CD4-positive, CD25-positive, alpha-beta regulatory T cell (primary cell): Measurements from ENCODE around the gene CAPN5. TPM values are rescaled to one million over a fixed set of nuclear protein-coding genes. Genes with fewer than 3 reads are reported as not detected.
A peak's percentile ranks its signal among the peaks of the same experiment; 100 is the strongest.

Source experiments
- ATAC-seq, 2 donors: fragments of 150-1000 bp; cut with Tn5 transposase; one replicate each; pipeline ENCODE4 v1.10.0; 2021; ENCODE audit warnings: low read depth in 2 of 2, moderate number of reproducible peaks in 2 of 2, moderate library complexity in 1 of 2
- DNase-seq, 3 donors: peaks; one replicate each; pipeline versions ENCODE4 v3.0.0 to v3.0.0-alpha.2; 2012 to 2022; ENCODE audit warnings: mixed read lengths in 1 of 3
- H3K27ac ChIP-seq: one replicate; pipeline ENCODE4 v1.7.0; 2013; ENCODE audit warnings: mild to moderate bottlenecking, low read length; ENCODE audit not compliant: insufficient read depth, poor library complexity, severe bottlenecking
- H3K27me3 ChIP-seq: one replicate; pipeline ENCODE4 v1.7.0; 2013; ENCODE audit warnings: low read length; ENCODE audit not compliant: control insufficient read depth, insufficient read depth
- H3K36me3 ChIP-seq: one replicate; pipeline ENCODE4 v1.7.0; 2013; ENCODE audit warnings: mild to moderate bottlenecking, low read length, moderate library complexity; ENCODE audit not compliant: control insufficient read depth, insufficient read depth
- H3K4me1 ChIP-seq: 2 replicates; pipeline ENCODE4 v1.7.0; 2013; ENCODE audit warnings: mild to moderate bottlenecking, low read length; ENCODE audit not compliant: insufficient read depth, control insufficient read depth, poor library complexity, severe bottlenecking
- H3K4me3 ChIP-seq: one replicate; pipeline ENCODE4 v1.7.0; 2013; ENCODE audit warnings: low read depth, mild to moderate bottlenecking, low read length, moderate library complexity
- H3K9me3 ChIP-seq, 2 experiments: 1 replicate in 1 of 2; 2 replicates in 1 of 2; pipeline ENCODE4 v1.7.0; 2013; ENCODE audit warnings: low read length in 2 of 2, mild to moderate bottlenecking in 1 of 2, moderate library complexity in 1 of 2; ENCODE audit not compliant: control insufficient read depth in 2 of 2
- H3K27ac Mint-ChIP-seq, 3 donors: one replicate each; pipeline ENCODE4 v1.8.0; 2020 to 2022; ENCODE audit warnings: mild to moderate bottlenecking in 3 of 3, mixed read lengths in 3 of 3, moderate library complexity in 2 of 3
- H3K27me3 Mint-ChIP-seq: one replicate; pipeline ENCODE4 v1.8.0; 2022; ENCODE audit warnings: mild to moderate bottlenecking, mixed read lengths
- H3K36me3 Mint-ChIP-seq: one replicate; pipeline ENCODE4 v1.8.0; 2020; ENCODE audit warnings: mixed read lengths
- H3K4me1 Mint-ChIP-seq, 4 donors: one replicate each; pipeline ENCODE4 v1.8.0; 2020 to 2022; ENCODE audit warnings: mixed read lengths in 4 of 4, mild to moderate bottlenecking in 1 of 4
- H3K4me3 Mint-ChIP-seq, 4 donors: one replicate each; pipeline ENCODE4 v1.8.0; 2020 to 2022; ENCODE audit warnings: mild to moderate bottlenecking in 4 of 4, mixed read lengths in 4 of 4, moderate library complexity in 3 of 4
- H3K9me3 Mint-ChIP-seq, 7 donors: one replicate each; pipeline ENCODE4 v1.8.0; 2020 to 2022; ENCODE audit warnings: mixed read lengths in 7 of 7, mild to moderate bottlenecking in 3 of 7, moderate library complexity in 2 of 7
- polyA plus RNA-seq, 4 donors: library from polyadenylated mRNA; unstranded; fragments of 300-500 nt; fragmentation: Illumina TruSeq; gene quantifications; one replicate each; pipeline ENCODE4 v1.2.3, GENCODE V29; 2021
- total RNA-seq: library from RNA; stranded (reverse); gene quantifications from one replicate; pipeline ENCODE4 v1.2.3, GENCODE V29; 2022

The CAPN5 gene
- total and polyA plus RNA-seq, 5 donors from 2014 or later, result 0.74 to 2.8 (median 1.2) TPM

DNA sequence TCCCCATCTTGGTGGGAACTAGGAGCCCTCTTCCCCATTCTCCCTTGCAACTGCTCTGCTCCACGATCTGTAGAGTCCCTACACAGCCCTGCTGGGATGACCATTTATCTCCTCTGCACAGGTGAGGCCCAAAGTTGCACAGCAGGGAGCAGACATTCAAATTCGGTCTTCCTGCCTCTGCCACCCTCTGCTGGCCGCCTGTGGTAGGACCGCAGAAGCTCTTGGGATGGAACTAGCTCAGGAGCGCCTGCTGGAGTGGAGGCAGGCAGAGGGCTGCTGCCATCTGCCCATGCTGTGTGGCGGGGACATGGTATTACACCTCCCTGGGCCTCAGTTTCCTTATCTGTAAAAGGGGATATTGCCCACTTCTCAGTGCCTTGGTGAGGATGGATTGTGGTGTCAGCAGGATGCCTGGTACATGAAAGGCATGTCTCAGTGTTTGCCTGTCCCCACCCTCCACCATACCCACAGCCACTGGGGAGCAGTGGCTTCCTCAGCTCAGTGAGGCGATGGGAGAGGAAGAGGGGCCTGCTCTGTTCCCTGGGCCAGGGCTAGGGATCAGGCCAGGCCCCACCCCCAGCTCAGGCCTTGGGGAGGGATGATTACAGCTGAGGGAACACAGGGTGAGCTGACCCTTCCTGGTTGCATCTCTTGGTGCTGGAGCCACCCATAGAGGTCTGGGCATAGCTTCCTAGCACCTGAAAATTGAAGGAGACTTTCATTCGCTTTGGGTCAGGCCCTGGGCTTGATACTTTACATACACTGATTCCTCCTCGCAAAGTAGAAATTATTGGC, 24.6 kb downstream of the CAPN5 start:
- peak overlapping the region in 1 of 4 donors; percentile 86 for H3K4me3 Mint-ChIP-seq
- peak; percentile 83 to 86 for ATAC-seq
- Histone ChIP-seq H3K9me3 (no peaks in the 10 kb centered on the region), H3K27me3 (no peaks in the 10 kb centered on the region), H3K27ac (no peak overlapping the region), H3K4me3 (no peak overlapping the region), H3K4me1 (peaks cover 3% of the 10 kb centered on the region), H3K36me3 (no peaks in the 10 kb centered on the region)
- H3K27ac Mint-ChIP-seq, result peak overlapping the region in 1 of 3 donors; percentile 9
- no peaks in the 10 kb centered on the region for H3K9me3 Mint-ChIP-seq
- no peaks in the 10 kb centered on the region for H3K27me3 Mint-ChIP-seq
- H3K4me1 Mint-ChIP-seq, result peaks cover 0 to 6% (median 1%) of the 10 kb centered on the region in 4 donors
- peak; percentile 60 to 81 (median 74) for DNase-seq
- no peaks in the 10 kb centered on the region for H3K36me3 Mint-ChIP-seq

DNA sequence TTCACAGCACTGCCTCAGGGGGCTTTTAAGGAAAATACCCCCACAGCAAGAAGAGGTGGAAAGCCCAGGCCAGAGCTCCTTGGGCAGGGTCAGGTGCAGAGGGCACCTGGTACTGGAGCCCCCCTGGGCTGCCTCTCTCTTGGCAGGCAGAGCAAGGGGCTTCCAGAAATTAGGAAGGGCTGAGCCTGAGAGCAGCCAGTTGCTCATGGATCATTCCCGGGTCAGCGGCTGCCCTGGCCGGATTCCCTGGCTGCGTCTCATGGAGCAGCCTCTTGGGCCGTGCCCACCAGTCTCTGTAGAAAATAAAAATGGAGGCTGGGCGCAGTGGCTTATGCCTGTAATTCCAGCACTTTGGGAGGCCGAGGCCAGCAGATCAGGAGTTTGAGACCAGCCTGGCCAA, 25.6 kb downstream of the CAPN5 start:
- H3K36me3 Mint-ChIP-seq, result no peaks in the 10 kb centered on the region
- no peaks in the 10 kb centered on the region for H3K9me3 Mint-ChIP-seq
- H3K36me3 ChIP-seq, result no peaks in the 10 kb centered on the region

DNA sequence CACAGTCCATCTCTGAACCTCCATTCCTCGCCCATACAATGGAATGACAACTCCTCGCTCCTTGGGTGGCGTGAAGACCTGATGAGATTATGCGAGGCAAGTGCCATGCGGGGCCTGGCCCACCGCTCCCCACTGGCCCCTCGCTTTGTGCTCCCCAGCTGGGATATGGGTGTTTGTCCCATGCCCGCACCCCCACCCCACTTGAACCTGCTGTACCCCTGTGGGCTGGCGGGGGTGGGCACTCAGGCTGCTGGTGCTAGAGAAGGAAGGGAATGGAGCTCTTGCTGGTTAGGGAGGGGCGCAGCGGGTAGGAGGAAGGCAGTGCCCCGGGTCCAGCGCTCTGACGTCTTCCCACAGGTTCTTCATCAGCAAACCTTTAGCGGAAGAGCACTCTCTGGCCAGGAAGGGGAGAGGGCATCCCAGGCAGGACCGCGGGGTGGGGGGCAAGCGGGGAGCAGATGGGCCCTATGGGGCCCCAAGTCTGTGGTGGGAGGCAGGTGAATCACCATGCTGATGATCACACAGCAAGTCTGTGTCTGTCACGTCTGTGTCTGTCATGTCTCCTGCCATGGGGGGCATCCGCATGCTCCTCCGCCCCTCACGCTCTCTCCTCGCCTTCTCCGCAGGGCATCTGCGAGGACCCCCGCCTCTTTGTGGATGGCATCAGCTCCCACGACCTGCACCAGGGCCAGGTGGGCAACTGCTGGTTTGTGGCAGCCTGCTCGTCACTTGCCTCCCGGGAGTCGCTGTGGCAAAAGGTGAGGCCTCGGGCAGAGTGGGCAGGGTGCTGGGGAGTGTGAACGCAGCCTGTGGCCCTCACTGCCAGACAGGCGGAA, 26.5 kb downstream of the CAPN5 start:
- Mint-ChIP-seq H3K36me3 (no peaks in the 10 kb centered on the region), H3K4me1 (peaks cover 0 to 6% (median 1%) of the 10 kb centered on the region in 4 donors), H3K27me3 (no peaks in the 10 kb centered on the region), H3K9me3 (no peaks in the 10 kb centered on the region), H3K27ac (no peak overlapping the region), H3K4me3 (no peak overlapping the region)
- Histone ChIP-seq H3K27me3 (no peaks in the 10 kb centered on the region), H3K36me3 (no peaks in the 10 kb centered on the region), H3K9me3 (no peaks in the 10 kb centered on the region), H3K4me3 (no peak overlapping the region), H3K4me1 (peaks cover 3% of the 10 kb centered on the region), H3K27ac (no peak overlapping the region)
- no peak for DNase-seq
- no peak for ATAC-seq

More for the DNA sequence above, 25.6 kb downstream of the CAPN5 start:
- H3K4me1 Mint-ChIP-seq, result peaks cover 0 to 6% (median 1%) of the 10 kb centered on the region in 4 donors
- DNase-seq, result no peak
- no peak overlapping the region for H3K4me3 Mint-ChIP-seq
- H3K27ac Mint-ChIP-seq, result no peak overlapping the region
- no peaks in the 10 kb centered on the region for H3K9me3 ChIP-seq
- no peak overlapping the region for H3K27ac ChIP-seq
- no peaks in the 10 kb centered on the region for H3K27me3 Mint-ChIP-seq
- H3K4me3 ChIP-seq, result no peak overlapping the region
- ATAC-seq, result no peak
- no peaks in the 10 kb centered on the region for H3K27me3 ChIP-seq
- peaks cover 3% of the 10 kb centered on the region for H3K4me1 ChIP-seq

DNA sequence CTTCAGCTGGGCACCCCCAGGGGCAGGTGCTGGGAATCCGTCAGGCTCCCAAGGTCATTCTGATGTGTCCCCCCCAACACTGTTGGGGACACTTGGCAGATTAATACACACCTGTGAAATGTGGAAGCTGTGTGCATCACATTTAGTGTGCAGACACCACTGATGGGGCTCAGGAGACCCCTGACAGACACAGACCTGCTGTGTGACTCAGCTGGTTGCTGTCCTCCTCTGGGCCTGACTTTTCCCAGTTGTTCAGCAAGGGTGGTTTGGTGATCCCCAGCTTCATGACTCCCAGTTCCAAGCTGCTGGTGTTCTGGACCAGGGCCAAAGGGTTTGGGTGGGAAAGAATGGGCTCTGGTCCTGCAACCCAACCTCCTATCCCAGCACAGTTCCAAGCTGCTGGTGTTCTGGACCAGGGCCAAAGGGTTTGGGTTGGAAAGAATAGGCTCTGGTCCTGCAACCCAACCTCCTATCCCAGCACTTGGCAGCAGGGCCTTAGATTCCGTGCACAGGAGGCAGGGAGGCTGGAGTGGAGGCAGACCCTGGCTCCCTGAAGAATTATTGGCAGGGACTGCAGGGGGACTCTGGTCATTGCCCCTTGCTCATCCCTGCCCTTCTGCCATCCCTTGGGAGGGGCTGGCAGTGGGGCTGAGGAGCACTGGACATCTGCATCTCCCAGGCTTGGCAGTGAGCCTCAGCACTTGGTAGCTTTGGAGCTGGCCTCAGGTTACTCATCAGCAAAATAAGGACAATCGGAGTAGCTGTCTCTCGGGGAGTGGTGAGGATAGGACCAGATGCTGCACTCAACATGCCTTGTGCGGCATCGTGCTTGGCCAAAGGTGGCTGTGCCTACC, 27.4 kb downstream of the CAPN5 start:
- Mint-ChIP-seq H3K27ac (peak overlapping the region in 2 of 3 donors; percentile 17 to 81), H3K36me3 (no peaks in the 10 kb centered on the region), H3K4me1 (peaks cover 0 to 6% (median 1%) of the 10 kb centered on the region in 4 donors), H3K27me3 (no peaks in the 10 kb centered on the region), H3K4me3 (no peak overlapping the region), H3K9me3 (no peaks in the 10 kb centered on the region)
- Histone ChIP-seq H3K4me1 (peaks cover 3% of the 10 kb centered on the region), H3K4me3 (no peak overlapping the region), H3K27ac (no peak overlapping the region), H3K36me3 (no peaks in the 10 kb centered on the region), H3K9me3 (no peaks in the 10 kb centered on the region), H3K27me3 (no peaks in the 10 kb centered on the region)
- DNase-seq, result no peak
- no peak for ATAC-seq

DNA sequence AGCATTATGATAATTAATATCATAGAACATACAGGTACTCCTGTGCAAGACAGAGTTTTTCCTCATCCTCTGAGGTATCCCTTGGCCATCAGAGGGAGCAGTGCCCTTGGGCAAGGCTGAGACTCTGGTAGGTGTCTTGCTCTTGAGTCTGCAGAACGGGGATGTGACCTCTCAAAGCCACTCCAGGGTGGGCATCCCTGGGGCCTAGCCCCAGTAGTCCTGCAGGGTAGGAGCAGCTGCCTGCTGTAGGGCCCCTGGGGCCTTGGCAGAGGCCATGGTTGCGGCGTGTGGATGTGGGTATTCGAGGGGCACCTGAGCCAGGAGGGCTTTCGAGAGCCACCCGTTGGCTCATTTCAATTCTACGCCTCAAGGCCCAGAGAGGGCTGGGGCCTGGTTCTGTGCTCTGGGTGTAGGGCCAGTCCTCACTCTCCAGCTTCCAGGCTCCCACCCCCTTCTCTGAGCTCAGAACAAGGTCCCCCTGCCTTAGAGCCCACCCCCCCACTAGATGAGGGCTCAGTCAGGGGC, 28.1 kb downstream of the CAPN5 start:
- Histone ChIP-seq H3K4me1 (peaks cover 3% of the 10 kb centered on the region), H3K27ac (no peak overlapping the region), H3K9me3 (no peaks in the 10 kb centered on the region), H3K36me3 (no peaks in the 10 kb centered on the region), H3K4me3 (no peak overlapping the region), H3K27me3 (no peaks in the 10 kb centered on the region)
- Mint-ChIP-seq H3K4me1 (peaks cover 0 to 6% (median 1%) of the 10 kb centered on the region in 4 donors), H3K9me3 (no peaks in the 10 kb centered on the region), H3K27ac (peak overlapping the region in 1 of 3 donors; percentile 17), H3K27me3 (no peaks in the 10 kb centered on the region), H3K36me3 (no peaks in the 10 kb centered on the region), H3K4me3 (no peak overlapping the region)
- no peak for ATAC-seq
- DNase-seq, result no peak

DNA sequence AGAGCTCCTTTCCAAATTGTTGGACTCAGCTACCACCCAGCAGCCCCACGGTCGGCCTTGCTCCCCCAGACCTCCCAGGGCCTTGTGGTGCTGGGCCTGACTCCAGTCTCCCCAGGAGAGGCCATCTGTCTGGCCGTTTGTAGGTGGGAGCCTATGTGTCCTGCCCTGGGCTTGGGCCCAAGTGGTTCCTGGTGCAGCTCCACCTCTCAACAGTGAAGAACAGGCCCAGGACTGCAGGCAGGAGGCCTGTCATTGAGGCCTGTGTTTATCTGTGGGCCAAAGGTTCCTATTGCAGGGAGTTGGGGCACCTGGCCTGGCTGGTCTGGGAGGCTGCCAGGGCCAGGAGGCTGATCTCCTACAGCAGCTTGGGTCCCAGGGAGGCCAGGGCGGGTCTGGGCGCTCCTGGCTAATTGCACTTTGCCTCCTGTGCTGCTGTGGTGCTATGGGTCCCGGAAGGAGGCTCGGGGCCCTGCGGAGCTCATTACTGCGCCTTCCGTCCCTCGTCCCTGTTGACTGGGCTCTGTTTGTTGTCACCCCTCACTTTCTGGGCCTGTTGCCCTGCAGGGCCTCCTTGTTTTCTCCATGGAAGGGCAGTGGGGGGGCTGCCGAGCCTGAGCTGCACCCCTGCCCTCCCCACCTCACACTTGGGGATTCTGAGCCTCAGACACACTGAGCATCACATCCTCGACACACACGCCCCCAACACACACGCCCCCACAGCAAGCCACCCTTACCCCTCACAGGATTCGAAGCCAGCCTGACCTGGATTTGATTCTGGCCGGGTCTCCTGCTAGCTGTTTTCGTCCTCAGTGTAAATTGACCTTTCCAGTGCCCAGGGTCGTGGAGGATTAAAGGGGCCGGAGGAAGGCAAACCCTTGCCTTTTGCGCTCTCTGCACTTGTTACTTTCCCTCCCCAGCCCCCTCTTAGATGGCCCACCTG, 29.1 kb downstream of the CAPN5 start:
- Mint-ChIP-seq H3K4me3 (no peak overlapping the region), H3K4me1 (peaks cover 0 to 5% (median 1%) of the 10 kb centered on the region in 4 donors), H3K9me3 (peaks cover 0 to 1% (median 0%) of the 10 kb centered on the region in 7 donors), H3K36me3 (no peaks in the 10 kb centered on the region), H3K27ac (no peak overlapping the region), H3K27me3 (no peaks in the 10 kb centered on the region)
- Histone ChIP-seq H3K27me3 (no peaks in the 10 kb centered on the region), H3K27ac (no peak overlapping the region), H3K4me3 (no peak overlapping the region), H3K4me1 (peaks cover 3% of the 10 kb centered on the region), H3K9me3 (no peaks in the 10 kb centered on the region), H3K36me3 (no peaks in the 10 kb centered on the region)
- DNase-seq (no peak), ATAC-seq (no peak)
